IMR-90 (cell line): ENCODE results near the gene HOXC12. TPM values are rescaled to one million over a fixed set of nuclear protein-coding genes. Genes with fewer than 3 reads are reported as not detected.

Experiments
- ATAC-seq: fragments of 200-7000 bp; cut with Tn5 transposase; 2 replicates; pipeline ENCODE4 v1.9.1; 2020; ENCODE audit warnings: low read depth, mild to moderate bottlenecking, moderate library complexity
- BruUV-seq: library from RNA; stranded (reverse); fragments of 400-500 nt; replicated peaks from 2 replicates; lab custom pipeline; 2021; lab: Mats Ljungman, UMichigan
- CTCF ChIA-PET: fragments of 300-600 bp; formaldehyde crosslinking; extraction: SDS; loops from one replicate; lab custom pipeline; 2021; ENCODE audit warnings: antibody characterized with exemption; lab: Yijun Ruan, JAX
- POLR2A ChIA-PET: fragments of 300-600 bp; sonication (Branson Sonifier 250); formaldehyde crosslinking; loops from one replicate; lab custom pipeline; 2022; ENCODE audit warnings: antibody characterized with exemption; ENCODE audit not compliant: unreplicated experiment; lab: Charles Lee
- DNase-seq: peaks from one replicate; pipeline ENCODE4 v3.0.0; 2013
- H2AFZ ChIP-seq: replicated peaks from 2 replicates; pipeline ENCODE3; 2013; ENCODE audit warnings: low read length, mild to moderate bottlenecking; ENCODE audit not compliant: poor library complexity
- H2AK5ac ChIP-seq: 2 replicates; pipeline ENCODE4 v1.6.1; 2013; ENCODE audit warnings: low read depth, low read length, inconsistent platforms
- H2AK9ac ChIP-seq: replicated peaks from 2 replicates; pipeline ENCODE3; 2013; ENCODE audit warnings: mild to moderate bottlenecking, low read depth, low read length, moderate library complexity; ENCODE audit not compliant: poor library complexity
- H2BK120ac ChIP-seq: 2 replicates; pipeline ENCODE4 v1.6.1; 2013; ENCODE audit warnings: low read depth, low read length, inconsistent platforms
- H2BK15ac ChIP-seq: 3 replicates; pipeline ENCODE4 v1.6.1; 2013; ENCODE audit warnings: low read depth, low read length, inconsistent platforms
- H2BK20ac ChIP-seq: 2 replicates; pipeline ENCODE4 v1.6.1; 2013; ENCODE audit warnings: low read depth, mild to moderate bottlenecking, inconsistent platforms, low read length, moderate library complexity
- H2BK5ac ChIP-seq: 2 replicates; pipeline ENCODE4 v1.6.1; 2013; ENCODE audit warnings: mild to moderate bottlenecking, low read depth, low read length, inconsistent platforms; ENCODE audit not compliant: poor library complexity, severe bottlenecking
- H3K14ac ChIP-seq: replicated peaks from 2 replicates; pipeline ENCODE4 v1.6.1; 2013; ENCODE audit warnings: low read depth, low read length, inconsistent platforms
- H3K18ac ChIP-seq: 2 replicates; pipeline ENCODE4 v1.6.1; 2013; ENCODE audit warnings: low read depth, low read length, control low read depth
- H3K23ac ChIP-seq: 2 replicates; pipeline ENCODE4 v1.6.1; 2013; ENCODE audit warnings: low read depth, low read length, inconsistent platforms
- H3K27ac ChIP-seq: 2 replicates; pipeline ENCODE4 v1.5.1; 2013; ENCODE audit warnings: mild to moderate bottlenecking, control low read depth, low read length; ENCODE audit not compliant: insufficient read depth
- H3K27me3 ChIP-seq: 2 replicates; pipeline ENCODE4 v1.6.1; 2013; ENCODE audit warnings: low read length; ENCODE audit not compliant: control insufficient read depth, insufficient read depth
- H3K36me3 ChIP-seq: 2 replicates; pipeline ENCODE4 v1.6.1; 2013; ENCODE audit warnings: low read length, mixed read lengths; ENCODE audit not compliant: control insufficient read depth, insufficient read depth
- H3K4ac ChIP-seq: 2 replicates; pipeline ENCODE4 v1.6.1; 2013; ENCODE audit warnings: low read depth, low read length, inconsistent platforms
- H3K4me1 ChIP-seq: 2 replicates; pipeline ENCODE4 v1.6.1; 2013; ENCODE audit warnings: low read length, mixed read lengths; ENCODE audit not compliant: control insufficient read depth, insufficient read depth
- H3K4me2 ChIP-seq: 2 replicates; pipeline ENCODE4 v1.6.1; 2013; ENCODE audit warnings: low read depth, mild to moderate bottlenecking, control low read depth, low read length, moderate library complexity
- H3K4me3 ChIP-seq: 2 replicates; pipeline ENCODE4 v1.5.1; 2013; ENCODE audit warnings: low read depth, mild to moderate bottlenecking, control low read depth, low read length, moderate library complexity; ENCODE audit not compliant: insufficient read depth
- H3K56ac ChIP-seq: 2 replicates; pipeline ENCODE4 v1.6.1; 2013; ENCODE audit warnings: low read length, inconsistent platforms; ENCODE audit not compliant: insufficient read depth; ENCODE audit errors: extremely low read depth
- H3K79me1 ChIP-seq, 2 experiments: 2 replicates each; pipeline ENCODE4 v1.6.1; 2013; ENCODE audit warnings: low read length in 2 of 2, inconsistent platforms in 1 of 2, low read depth in 1 of 2
- H3K9ac ChIP-seq: 2 replicates; pipeline ENCODE4 v1.6.1; 2013; ENCODE audit warnings: low read depth, low read length, control low read depth
- H3K9me1 ChIP-seq: 2 replicates; pipeline ENCODE4 v1.6.1; 2013; ENCODE audit warnings: low read length, inconsistent platforms; ENCODE audit not compliant: insufficient read depth
- H3K9me3 ChIP-seq: 2 replicates; pipeline ENCODE4 v1.6.1; 2013; ENCODE audit warnings: low read length; ENCODE audit not compliant: control insufficient read depth, insufficient read depth
- H4K20me1 ChIP-seq: 2 replicates; pipeline ENCODE4 v1.6.1; 2013; ENCODE audit warnings: low read length, inconsistent platforms; ENCODE audit not compliant: insufficient read depth
- H4K5ac ChIP-seq: 2 replicates; pipeline ENCODE4 v1.6.1; 2013; ENCODE audit warnings: mild to moderate bottlenecking, low read depth, low read length, control low read depth
- H4K8ac ChIP-seq, 2 experiments: 2 replicates each; pipeline ENCODE4 v1.6.1; 2013; ENCODE audit warnings: low read depth in 2 of 2, low read length in 2 of 2, control low read depth in 1 of 2, inconsistent platforms in 1 of 2
- H4K91ac ChIP-seq: 2 replicates; pipeline ENCODE4 v1.6.1; 2013; ENCODE audit warnings: low read depth, low read length, inconsistent platforms; ENCODE audit not compliant: insufficient read depth
- BHLHE40 ChIP-seq: fragments of 150-350 bp; IDR thresholded peaks from 2 replicates; pipeline ENCODE4 v1.6.1; 2016; ENCODE audit warnings: mild to moderate bottlenecking, low read depth, low read length
- MAFK ChIP-seq: IDR thresholded peaks from 2 replicates; pipeline ENCODE4 v1.6.1; 2012; ENCODE audit warnings: low read depth, low read length, improper control_type of control experiment
- MXI1 ChIP-seq: IDR thresholded peaks from 2 replicates; pipeline ENCODE4 v1.6.1; 2012; ENCODE audit warnings: low read depth, mild to moderate bottlenecking, low read length, moderate library complexity, borderline replicate concordance
- POLR2A ChIP-seq: IDR thresholded peaks from 2 replicates; pipeline ENCODE4 v1.6.1; 2012; ENCODE audit warnings: mild to moderate bottlenecking, low read depth, low read length
- RFX5 ChIP-seq: IDR thresholded peaks from 2 replicates; pipeline ENCODE4 v1.8.0; 2012; ENCODE audit warnings: low read depth, mild to moderate bottlenecking, low read length, moderate library complexity
- WGBS, 2 experiments: methylation state at CpG; one replicate each; pipeline versions ENCODE4 v1.1.5 to v1.1.7; 2013; ENCODE audit warnings: missing lambda C conversion rate in 2 of 2; ENCODE audit not compliant: insufficient read length in 1 of 2; ENCODE audit errors: extremely low coverage in 2 of 2; 5-methylcytosine and 5-hydroxymethylcytosine counted together
- dilution Hi-C: fragments of 300-500 bp; cut with HindIII; formaldehyde crosslinking; loops from one replicate; pipeline ENCODE4 v1.14.3; 2018; ENCODE audit warnings: low sequenced_read_pairs; ENCODE audit not compliant: unreplicated experiment
- in situ Hi-C: fragments of 300-500 bp; cut with MboI; formaldehyde crosslinking; loops from 3 replicates; pipeline ENCODE4 v1.14.3; 2019; ENCODE audit warnings: low sequenced_read_pairs, inconsistent platforms, mixed read lengths
- intact Hi-C: fragments of 100-400 bp; cut with micrococcal nuclease; formaldehyde crosslinking; loops from 2 replicates; pipeline ENCODE4 v1.10.0; 2022
- polyA plus RNA-seq, 3 experiments: library from polyadenylated mRNA; depleted of rRNA; stranded (reverse); fragments of >200 nt; gene quantifications; 2 replicates each; pipeline ENCODE4 v1.2.3, GENCODE V29; 2012; ENCODE audit warnings: low replicate concordance in 1 of 3
- total RNA-seq: library from RNA; depleted of rRNA; stranded (reverse); fragments of >200 nt; gene quantifications from 2 replicates; pipeline ENCODE4 v1.2.3, GENCODE V29; 2012
- TF ChIP-seq, protein P1 (sequence below): fragments of 150-350 bp; IDR thresholded peaks from 2 replicates; pipeline ENCODE4 v1.6.1; 2017; ENCODE audit warnings: mild to moderate bottlenecking, antibody characterized with exemption, low read length, low read depth
- TF ChIP-seq, protein P2 (sequence below): fragments of 150-350 bp; IDR thresholded peaks from 2 replicates; pipeline ENCODE4 v1.6.1; 2016; ENCODE audit warnings: low read depth, mild to moderate bottlenecking, low read length, moderate library complexity, borderline replicate concordance
- TF ChIP-seq, protein P3 (sequence below): conservative IDR thresholded peaks from 2 replicates; pipeline ENCODE4 v1.5.1; 2012; ENCODE audit warnings: mild to moderate bottlenecking, low read depth, low read length, improper control_type of control experiment

Gene HOXC12
- total and polyA plus RNA-seq, 2 of the 4 experiments (the other 2 are of a cell fraction): not detected

DNA sequence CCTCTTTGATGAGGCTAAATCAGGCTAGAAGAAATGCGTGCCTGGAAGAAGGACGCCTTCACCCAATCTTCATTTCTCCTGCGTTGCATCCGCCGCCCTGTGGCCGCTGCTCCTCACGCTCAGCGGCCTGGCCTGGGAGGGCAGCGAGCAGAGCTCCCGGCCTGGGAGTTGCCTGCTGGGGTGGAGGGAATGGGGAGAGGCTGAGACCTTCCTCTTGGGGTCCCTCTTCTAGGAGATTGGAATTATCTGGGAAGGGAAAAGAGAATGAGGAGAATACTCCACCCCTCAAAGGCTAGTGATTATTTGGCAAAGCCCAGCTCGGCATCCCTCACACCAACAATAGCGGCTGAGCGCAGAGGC, 2.4 kb upstream of the HOXC12 start:
- Histone ChIP-seq H3K4me2 (no peak overlapping the region), H2BK15ac (no peak overlapping the region), H2BK120ac (no peak overlapping the region), H3K9ac (no peak overlapping the region), H2BK20ac (no peak overlapping the region), H3K27me3 (peaks cover 96% of the 10 kb centered on the region), H4K91ac (no peak overlapping the region), H3K14ac (no peak overlapping the region), H3K4ac (no peak overlapping the region), H4K20me1 (no peaks in the 10 kb centered on the region), H2AK9ac (no peak overlapping the region), H3K56ac (no peak overlapping the region), H4K5ac (no peak overlapping the region), H4K8ac (no peak overlapping the region), H3K23ac (no peak overlapping the region), H3K18ac (no peak overlapping the region), H3K9me3 (peaks cover 4% of the 10 kb centered on the region; the same call in 1 of the 2 replicates), H3K4me3 (no peak overlapping the region), H2BK5ac (no peak overlapping the region), H3K9me1 (no peaks in the 10 kb centered on the region), H2AK5ac (no peak overlapping the region), H3K27ac (no peak overlapping the region), H3K79me1 (no peaks in the 10 kb centered on the region), H3K4me1 (no peaks in the 10 kb centered on the region), H2AFZ (peak overlapping the region; percentile 43), H3K36me3 (no peaks in the 10 kb centered on the region)
- ATAC-seq: peak; percentile 29; the same call in 1 of the 2 replicates
- intact Hi-C loops: no loop called here
- no CpG with 5 or more reads among the region's 13 CpGs for WGBS, 2 experiments
- TF ChIP-seq, protein P1, sequence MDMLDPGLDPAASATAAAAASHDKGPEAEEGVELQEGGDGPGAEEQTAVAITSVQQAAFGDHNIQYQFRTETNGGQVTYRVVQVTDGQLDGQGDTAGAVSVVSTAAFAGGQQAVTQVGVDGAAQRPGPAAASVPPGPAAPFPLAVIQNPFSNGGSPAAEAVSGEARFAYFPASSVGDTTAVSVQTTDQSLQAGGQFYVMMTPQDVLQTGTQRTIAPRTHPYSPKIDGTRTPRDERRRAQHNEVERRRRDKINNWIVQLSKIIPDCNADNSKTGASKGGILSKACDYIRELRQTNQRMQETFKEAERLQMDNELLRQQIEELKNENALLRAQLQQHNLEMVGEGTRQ: no peak
- TF ChIP-seq, protein P2, sequence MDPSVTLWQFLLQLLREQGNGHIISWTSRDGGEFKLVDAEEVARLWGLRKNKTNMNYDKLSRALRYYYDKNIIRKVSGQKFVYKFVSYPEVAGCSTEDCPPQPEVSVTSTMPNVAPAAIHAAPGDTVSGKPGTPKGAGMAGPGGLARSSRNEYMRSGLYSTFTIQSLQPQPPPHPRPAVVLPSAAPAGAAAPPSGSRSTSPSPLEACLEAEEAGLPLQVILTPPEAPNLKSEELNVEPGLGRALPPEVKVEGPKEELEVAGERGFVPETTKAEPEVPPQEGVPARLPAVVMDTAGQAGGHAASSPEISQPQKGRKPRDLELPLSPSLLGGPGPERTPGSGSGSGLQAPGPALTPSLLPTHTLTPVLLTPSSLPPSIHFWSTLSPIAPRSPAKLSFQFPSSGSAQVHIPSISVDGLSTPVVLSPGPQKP: no peak
- TF ChIP-seq MAFK (no peak), RFX5 (no peak), POLR2A (no peak), MXI1 (no peak), BHLHE40 (no peak)
- TF ChIP-seq, protein P3, sequence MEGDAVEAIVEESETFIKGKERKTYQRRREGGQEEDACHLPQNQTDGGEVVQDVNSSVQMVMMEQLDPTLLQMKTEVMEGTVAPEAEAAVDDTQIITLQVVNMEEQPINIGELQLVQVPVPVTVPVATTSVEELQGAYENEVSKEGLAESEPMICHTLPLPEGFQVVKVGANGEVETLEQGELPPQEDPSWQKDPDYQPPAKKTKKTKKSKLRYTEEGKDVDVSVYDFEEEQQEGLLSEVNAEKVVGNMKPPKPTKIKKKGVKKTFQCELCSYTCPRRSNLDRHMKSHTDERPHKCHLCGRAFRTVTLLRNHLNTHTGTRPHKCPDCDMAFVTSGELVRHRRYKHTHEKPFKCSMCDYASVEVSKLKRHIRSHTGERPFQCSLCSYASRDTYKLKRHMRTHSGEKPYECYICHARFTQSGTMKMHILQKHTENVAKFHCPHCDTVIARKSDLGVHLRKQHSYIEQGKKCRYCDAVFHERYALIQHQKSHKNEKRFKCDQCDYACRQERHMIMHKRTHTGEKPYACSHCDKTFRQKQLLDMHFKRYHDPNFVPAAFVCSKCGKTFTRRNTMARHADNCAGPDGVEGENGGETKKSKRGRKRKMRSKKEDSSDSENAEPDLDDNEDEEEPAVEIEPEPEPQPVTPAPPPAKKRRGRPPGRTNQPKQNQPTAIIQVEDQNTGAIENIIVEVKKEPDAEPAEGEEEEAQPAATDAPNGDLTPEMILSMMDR: no peak
- ChIA-PET CTCF (no interaction called here), POLR2A (interaction anchor here (0.6 kb wide), 1 partner anchor 247 kb away, joined by 6 read pairs; no protein-coding TSS in a partner anchor)
- in situ Hi-C loops: no loop called here
- no TSS peak for BruUV-seq
- no peak for DNase-seq
- dilution Hi-C loops: no loop called here
